Heart left ventricle (tissue), 13 donors: ENCODE data around the gene TPT1.

Experiments used
- CTCF ChIP-seq, 12 donors: fragments of 200-600 bp; sonication (generic) in 4 of 12; IDR thresholded peaks; one replicate each; pipeline versions ENCODE4 v1.5.0 to v1.8.0; 2018 to 2022; ENCODE audit warnings: antibody characterized with exemption in 12 of 12, mild to moderate bottlenecking in 5 of 12
- POLR2A ChIP-seq, 2 donors: fragments of 450-650 bp; IDR thresholded peaks; one replicate each; pipeline ENCODE4 v1.6.1; 2017; ENCODE audit warnings: antibody characterized with exemption in 2 of 2, mild to moderate bottlenecking in 2 of 2, moderate library complexity in 2 of 2
- donor health status: ischemic (EF 13 %, LVEDD 7.1; RV severe dilation, severe dysfunction).
- donor health status: DM: no; HTN: yes; CAD: no.
- donor health status: DM: no; HTN: no; CAD: no.
- donor health status: ischemic (EF 25% LVEDD 6.9; RV normal size, moderate dysfunction).
- donor health status: ischemic (EF 25% LVEDD 5.7; RV mildly dilated, moderate dysfunction).
- donor health status: ischemic (EF 35%, LVEDD 5.7; RV mildly dilated, moderate dysfunction).
- donor health status: nonischemic (EF 11% LVEDD 7.7; RV severe dilation, severe dysfunction).
- donor health status: DM: yes; HTN: yes; CAD: no.
- donor health status: PGD.
- donor health status: ischemic (EF 29% LVEDD 5.4; RV normal size, mild dysfunction).
- donor health status: nonischemic (EF 23%, LVEDD 6.1; RV moderate dilation, normal function).

- no peak for TF ChIP-seq CTCF (IDR thresholded peaks at IDR 0.05)
- TF ChIP-seq POLR2A (IDR thresholded peaks at IDR 0.05) = no peak
Measured at GRCh38 chr13:45314822-45315221, 26.2 kb downstream of the TPT1 start.
